OCI-LY1 (cell line): ENCODE measurements around the gene SYNGR4.

Experiments used
- H2AFZ ChIP-seq: fragments of 200-600 bp; sonication (generic), shearing (Covaris generic); 2 replicates; pipeline ENCODE4 v1.6.0; 2014; ENCODE audit warnings: antibody characterized with exemption, mild to moderate bottlenecking, low read length
- H3F3A ChIP-seq: fragments of 200-600 bp; sonication (generic), shearing (Covaris generic); 2 replicates; pipeline ENCODE4 v1.6.0; 2014; ENCODE audit warnings: mild to moderate bottlenecking, antibody characterized with exemption, low read length, moderate library complexity; ENCODE audit not compliant: insufficient read depth
- H3K27ac ChIP-seq: fragments of 200-600 bp; sonication (generic); 2 replicates; pipeline ENCODE4 v1.5.1; 2014; ENCODE audit warnings: low read length, mixed run types, mild to moderate bottlenecking, low read depth; ENCODE audit not compliant: poor library complexity, severe bottlenecking
- H3K27me3 ChIP-seq: fragments of 200-600 bp; sonication (generic); 2 replicates; pipeline ENCODE4 v1.6.0; 2014; ENCODE audit warnings: antibody characterized with exemption, mild to moderate bottlenecking, low read length, moderate library complexity; ENCODE audit not compliant: insufficient read depth
- H3K36me3 ChIP-seq: fragments of 200-600 bp; sonication (generic); 2 replicates; pipeline ENCODE4 v1.6.1; 2014; ENCODE audit warnings: mild to moderate bottlenecking, antibody characterized with exemption, low read length, moderate library complexity, mixed read lengths; ENCODE audit not compliant: insufficient read depth
- H3K4me1 ChIP-seq: fragments of 200-600 bp; sonication (generic); 2 replicates; pipeline ENCODE4 v1.5.1; 2014; ENCODE audit warnings: mild to moderate bottlenecking, low read length, moderate library complexity; ENCODE audit not compliant: insufficient read depth, severe bottlenecking
- H3K4me2 ChIP-seq: fragments of 200-600 bp; sonication (generic), shearing (Covaris generic); 2 replicates; pipeline ENCODE4 v1.6.1; 2014; ENCODE audit warnings: low read length
- H3K4me3 ChIP-seq: fragments of 200-600 bp; sonication (generic); 2 replicates; pipeline ENCODE4 v1.5.1; 2014; ENCODE audit warnings: low read length, low read depth, mild to moderate bottlenecking, mixed read lengths; ENCODE audit not compliant: poor library complexity, severe bottlenecking
- H3K79me2 ChIP-seq: fragments of 200-600 bp; shearing (Covaris generic); 2 replicates; pipeline ENCODE4 v1.6.1; 2016; ENCODE audit warnings: mixed run types, low read length, mixed read lengths; ENCODE audit not compliant: insufficient read depth
- H3K9ac ChIP-seq: fragments of 200-600 bp; sonication (generic), shearing (Covaris generic); 2 replicates; pipeline ENCODE4 v1.6.1; 2014; ENCODE audit warnings: mild to moderate bottlenecking, low read length, mixed read lengths
- H3K9me2 ChIP-seq: fragments of 200-600 bp; sonication (generic), shearing (Covaris generic); 2 replicates; pipeline ENCODE4 v1.6.1; 2014; ENCODE audit warnings: low read depth, mild to moderate bottlenecking, low read length, mixed read lengths
- H3K9me3 ChIP-seq: fragments of 200-600 bp; shearing (Covaris generic); 2 replicates; pipeline ENCODE4 v1.6.1; 2014; ENCODE audit warnings: low read length, mixed read lengths
- H4K20me1 ChIP-seq: fragments of 200-600 bp; sonication (generic), shearing (Covaris generic); 2 replicates; pipeline ENCODE4 v1.6.0; 2016; ENCODE audit warnings: mild to moderate bottlenecking, low read length; ENCODE audit not compliant: insufficient read depth
- EZH2 ChIP-seq: fragments of 200-600 bp; sonication (generic), shearing (Covaris generic); IDR thresholded peaks from 2 replicates; pipeline ENCODE4 v1.8.0; 2017; ENCODE audit warnings: borderline replicate concordance, mixed run types, mild to moderate bottlenecking, antibody characterized with exemption, low read length, moderate library complexity, mixed read lengths
- TF ChIP-seq, protein P1 (sequence below): fragments of 200-600 bp; sonication (generic), shearing (Covaris generic); IDR thresholded peaks from 2 replicates; pipeline ENCODE4 v1.5.1; 2017; ENCODE audit warnings: mild to moderate bottlenecking, antibody characterized with exemption, low read length, moderate library complexity, mixed read lengths

Gene SYNGR4

DNA sequence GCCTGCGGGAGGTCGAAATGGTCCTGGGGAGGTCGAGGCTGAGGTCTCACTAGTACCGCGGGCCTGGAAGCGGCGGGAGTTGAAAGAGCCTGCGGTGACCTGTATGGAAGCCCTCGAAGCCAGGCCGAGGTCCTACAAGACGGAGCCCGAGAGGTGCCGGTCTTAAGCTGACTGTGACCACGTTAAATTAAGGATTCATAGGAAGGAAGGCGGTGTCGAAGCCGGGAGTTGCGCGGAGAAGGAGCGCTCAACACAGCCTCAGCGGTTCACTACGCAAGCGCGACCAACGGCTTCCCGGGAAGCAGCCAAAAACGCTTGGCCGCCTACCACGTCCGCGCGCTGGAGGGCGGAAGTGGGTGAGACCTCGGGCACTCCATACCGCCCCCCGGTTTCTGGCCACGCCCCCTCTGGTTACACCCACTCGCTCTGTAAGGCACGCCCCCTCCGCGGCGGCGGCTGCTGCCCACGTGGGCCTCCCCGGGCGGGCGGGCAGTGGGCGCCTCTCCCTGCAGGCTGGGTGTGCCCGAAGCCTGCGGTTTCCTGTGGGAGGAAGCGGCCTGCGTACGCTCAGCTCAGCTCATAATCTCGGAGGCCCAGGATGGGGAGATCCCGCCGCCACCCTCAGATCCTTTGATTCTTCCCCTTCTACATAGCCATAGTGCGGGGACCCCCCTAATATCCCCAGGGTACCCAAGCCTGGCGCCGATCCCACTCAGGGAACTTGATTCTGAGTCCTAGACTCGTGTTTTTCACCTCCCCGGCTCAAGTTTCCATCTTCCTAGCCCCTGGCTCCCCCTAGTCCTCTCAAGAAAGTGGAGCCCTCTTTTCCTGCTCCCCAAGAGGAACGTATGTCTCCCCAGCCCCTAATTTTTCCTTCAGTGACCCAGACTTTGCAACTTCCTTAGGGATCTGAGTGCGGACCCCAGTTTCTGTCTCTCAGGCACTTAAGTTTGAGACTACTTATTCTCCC, 42.3 kb upstream of the SYNGR4 start:
- H3K27me3 ChIP-seq: no peaks in the 10 kb centered on the region
- no peaks in the 10 kb centered on the region for H3F3A ChIP-seq
- TF ChIP-seq, protein P1, sequence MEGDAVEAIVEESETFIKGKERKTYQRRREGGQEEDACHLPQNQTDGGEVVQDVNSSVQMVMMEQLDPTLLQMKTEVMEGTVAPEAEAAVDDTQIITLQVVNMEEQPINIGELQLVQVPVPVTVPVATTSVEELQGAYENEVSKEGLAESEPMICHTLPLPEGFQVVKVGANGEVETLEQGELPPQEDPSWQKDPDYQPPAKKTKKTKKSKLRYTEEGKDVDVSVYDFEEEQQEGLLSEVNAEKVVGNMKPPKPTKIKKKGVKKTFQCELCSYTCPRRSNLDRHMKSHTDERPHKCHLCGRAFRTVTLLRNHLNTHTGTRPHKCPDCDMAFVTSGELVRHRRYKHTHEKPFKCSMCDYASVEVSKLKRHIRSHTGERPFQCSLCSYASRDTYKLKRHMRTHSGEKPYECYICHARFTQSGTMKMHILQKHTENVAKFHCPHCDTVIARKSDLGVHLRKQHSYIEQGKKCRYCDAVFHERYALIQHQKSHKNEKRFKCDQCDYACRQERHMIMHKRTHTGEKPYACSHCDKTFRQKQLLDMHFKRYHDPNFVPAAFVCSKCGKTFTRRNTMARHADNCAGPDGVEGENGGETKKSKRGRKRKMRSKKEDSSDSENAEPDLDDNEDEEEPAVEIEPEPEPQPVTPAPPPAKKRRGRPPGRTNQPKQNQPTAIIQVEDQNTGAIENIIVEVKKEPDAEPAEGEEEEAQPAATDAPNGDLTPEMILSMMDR: no peak
- TF ChIP-seq EZH2: no peak
- H3K4me3 ChIP-seq: peak overlapping the region; percentile 71
- H3K4me2 ChIP-seq: peak overlapping the region; percentile 88
- H3K27ac ChIP-seq: peak overlapping the region; percentile 93
- H3K9ac ChIP-seq: peak overlapping the region; percentile 89
- no peaks in the 10 kb centered on the region for H3K79me2 ChIP-seq
- H4K20me1 ChIP-seq: no peaks in the 10 kb centered on the region
- H3K9me2 ChIP-seq: no peaks in the 10 kb centered on the region
- peaks cover 40% of the 10 kb centered on the region for H3K4me1 ChIP-seq
- H3K9me3 ChIP-seq: no peaks in the 10 kb centered on the region
- no peak overlapping the region for H2AFZ ChIP-seq
- H3K36me3 ChIP-seq: no peaks in the 10 kb centered on the region

DNA sequence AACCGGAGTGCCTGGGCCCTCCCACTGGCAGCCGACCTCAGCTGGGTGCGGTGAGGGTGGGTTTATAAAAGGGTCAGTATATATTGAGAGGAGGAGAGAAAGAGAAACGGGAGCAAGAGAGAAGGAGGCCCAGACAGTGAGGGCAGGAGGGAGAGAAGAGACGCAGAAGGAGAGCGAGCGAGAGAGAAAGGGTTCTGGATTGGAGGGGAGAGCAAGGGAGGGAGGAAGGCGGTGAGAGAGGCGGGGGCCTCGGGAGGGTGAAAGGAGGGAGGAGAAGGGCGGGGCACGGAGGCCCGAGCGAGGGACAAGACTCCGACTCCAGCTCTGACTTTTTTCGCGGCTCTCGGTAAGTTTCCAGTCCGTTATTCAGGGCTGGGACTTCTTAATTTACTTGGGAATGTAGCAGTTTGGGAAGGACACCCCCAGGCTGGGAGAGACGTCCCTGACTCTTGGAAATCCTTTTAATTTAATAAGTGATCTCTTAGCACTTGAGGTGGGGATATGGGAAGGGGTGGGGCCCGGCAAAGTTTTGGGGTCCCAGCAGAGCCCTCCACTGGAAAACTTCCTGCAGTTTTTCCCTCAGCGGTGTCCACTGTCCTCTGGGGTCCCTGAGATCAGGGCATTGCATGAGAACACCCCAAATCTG, 38.8 kb upstream of the SYNGR4 start, which contains the start of gene EMP3:
EMP3 (plus strand) TSS at position 288 of the 646 bp plus-strand sequence. CDS start 1,293 bp downstream, outside the sequence.
- Histone ChIP-seq H3K27ac (peak within 1 kb of the TSS; percentile 37), H3K79me2 (no peaks in the 10 kb centered on the region), H3K9ac (peak within 1 kb of the TSS; percentile 59), H3K9me2 (no peaks in the 10 kb centered on the region), H2AFZ (no peak within 1 kb of the TSS), H4K20me1 (no peaks in the 10 kb centered on the region), H3K4me1 (peaks cover 48% of the 10 kb centered on the region), H3K4me2 (peak within 1 kb of the TSS; percentile 59), H3K27me3 (no peaks in the 10 kb centered on the region), H3K4me3 (peak within 1 kb of the TSS; percentile 59), H3K9me3 (no peaks in the 10 kb centered on the region), H3K36me3 (no peaks in the 10 kb centered on the region), H3F3A (no peaks in the 10 kb centered on the region)
- TF ChIP-seq, protein P1: no peak
- no peak for TF ChIP-seq EZH2

DNA sequence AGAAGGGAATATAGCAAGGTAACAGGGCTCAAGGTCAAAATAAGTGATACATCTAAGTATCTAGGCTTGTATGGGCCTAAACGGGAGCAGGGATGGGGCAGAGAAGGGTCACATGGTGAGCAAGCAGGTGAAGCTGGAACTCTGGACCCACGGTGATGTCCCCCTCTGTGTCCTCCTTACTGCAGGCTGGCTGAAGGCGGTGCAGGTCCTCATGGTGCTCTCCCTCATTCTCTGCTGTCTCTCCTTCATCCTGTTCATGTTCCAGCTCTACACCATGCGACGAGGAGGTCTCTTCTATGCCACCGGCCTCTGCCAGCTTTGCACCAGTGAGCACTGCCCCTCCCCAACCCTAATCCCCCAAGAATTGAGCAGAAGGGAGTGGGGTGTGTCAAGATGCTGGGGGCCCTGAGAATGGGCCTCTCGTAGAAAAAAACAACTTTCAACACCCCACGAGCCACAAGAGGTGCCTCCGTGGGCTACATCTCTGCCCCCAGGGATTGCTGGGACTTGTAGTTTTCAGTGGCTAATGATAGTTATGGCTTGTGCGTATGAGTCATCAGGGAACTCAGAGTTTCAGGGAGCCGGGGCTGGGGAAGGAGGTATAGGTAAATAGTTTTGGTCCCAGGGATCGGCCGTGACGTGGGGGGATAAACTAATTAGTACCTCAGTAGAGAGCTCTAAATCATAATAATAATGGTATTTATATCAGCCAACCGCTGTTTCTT, 34.8 kb upstream of the SYNGR4 start:
- Histone ChIP-seq H3F3A (no peaks in the 10 kb centered on the region), H3K4me2 (peak overlapping the region; percentile 83), H2AFZ (no peak overlapping the region), H3K9ac (peak overlapping the region; percentile 13; the same call in 1 of the 2 replicates), H3K79me2 (no peaks in the 10 kb centered on the region), H3K4me3 (peak overlapping the region; percentile 61), H3K36me3 (no peaks in the 10 kb centered on the region), H3K27ac (peak overlapping the region; percentile 94), H3K9me2 (no peaks in the 10 kb centered on the region), H3K4me1 (peaks cover 56% of the 10 kb centered on the region), H3K9me3 (no peaks in the 10 kb centered on the region), H3K27me3 (no peaks in the 10 kb centered on the region), H4K20me1 (no peaks in the 10 kb centered on the region)
- TF ChIP-seq EZH2: no peak
- TF ChIP-seq, protein P1: no peak
